ENCODE data around the gene UBL3.

- no peak for TF ChIP-seq CTCF (IDR thresholded peaks at IDR 0.05)
- no peak for TF ChIP-seq POLR2A (IDR thresholded peaks at IDR 0.05)
- no peak for TF ChIP-seq POLR2AphosphoS5 (IDR thresholded peaks at IDR 0.05)
Observed at GRCh38 chr13:29849731-29850212, 645 bp downstream of the UBL3 start.

Measured in prostate gland (tissue), 2 donors.